Measurements from ENCODE around the gene TMIGD1. TPM values are rescaled to one million over a fixed set of nuclear protein-coding genes. Genes with fewer than 3 reads are reported as not detected.

Gene TMIGD1
- total RNA-seq, 1 experiment from 2014 or later: not detected

GRCh38 chr17:30339086-30339485 lies 5.2 kb upstream of the TMIGD1 start:
- Histone ChIP-seq H4K8ac (replicated peaks; ENCODE audit: insufficient read length, low read depth, low read length) (no peak overlapping the region), H3K79me1 (ENCODE audit: insufficient read depth, low read depth, low read length, poor library complexity, severe bottlenecking) (no peaks in the 10 kb centered on the region), H2BK15ac (ENCODE audit: low read depth, low read length) (no peak overlapping the region), H2BK5ac (ENCODE audit: insufficient read length, low read length) (no peak overlapping the region), H2BK120ac (ENCODE audit: low read depth, low read length, poor library complexity, severe bottlenecking) (no peak overlapping the region), H3K23me2 (ENCODE audit: insufficient read length, low read depth, low read length, poor library complexity, severe bottlenecking) (no peaks in the 10 kb centered on the region), H3K9me3 (ENCODE audit: control insufficient read depth, low read depth, low read length) (no peaks in the 10 kb centered on the region), H3K23ac (ENCODE audit: insufficient read length, low read depth, low read length) (no peak overlapping the region), H3K18ac (ENCODE audit: insufficient read length, low read depth, low read length) (no peak overlapping the region), H3K27ac (ENCODE audit: insufficient read length, low read depth, low read length) (no peak overlapping the region), H2BK20ac (ENCODE audit: low read depth, low read length, poor library complexity, severe bottlenecking) (no peak overlapping the region), H2BK12ac (ENCODE audit: insufficient read length, low read depth, low read length) (no peak overlapping the region), H3K4ac (ENCODE audit: low read depth, low read length) (no peak overlapping the region), H2AK5ac (ENCODE audit: insufficient read length, low read length) (no peak overlapping the region), H3K9ac (ENCODE audit: extremely low read depth, insufficient read length, low read length) (no peak overlapping the region), H3K14ac (ENCODE audit: insufficient read depth, low read length) (no peak overlapping the region), H4K91ac (ENCODE audit: insufficient read length, low read depth, low read length) (no peak overlapping the region), H4K5ac (ENCODE audit: insufficient read length, low read depth, low read length) (no peak overlapping the region), H3K56ac (ENCODE audit: insufficient read length, low read depth, low read length) (no peak overlapping the region), H3T11ph (ENCODE audit: low read length) (no peak overlapping the region), H3K4me1 (ENCODE audit: insufficient read depth, low read length) (peaks cover 3% of the 10 kb centered on the region; the same call in 1 of the 2 replicates), H4K20me1 (ENCODE audit: control insufficient read depth, insufficient read depth, insufficient read length) (no peaks in the 10 kb centered on the region), H3K79me2 (ENCODE audit: insufficient read depth, low read length) (no peaks in the 10 kb centered on the region), H3K27me3 (ENCODE audit: insufficient read depth, low read length) (no peaks in the 10 kb centered on the region; the same call in 1 of the 2 replicates), H3K4me2 (ENCODE audit: insufficient read depth, insufficient read length, low read length) (no peak overlapping the region), H2AFZ (ENCODE audit: low read length) (no peak overlapping the region)
- no peak for TF ChIP-seq CTCF (conservative IDR thresholded peaks at IDR 0.05)
- DNase-seq: no peak
- H3K9me3 Mint-ChIP-seq: no peaks in the 10 kb centered on the region
- no peaks in the 10 kb centered on the region for H3K36me3 Mint-ChIP-seq (ENCODE audit: insufficient read depth in 1 of 3, low read depth in 3 of 3)
- H3K4me1 Mint-ChIP-seq: peaks cover 13 to 14% of the 10 kb centered on the region in 2 experiments
- H3K4me3 Mint-ChIP-seq: no peak overlapping the region
- no CpG with 5 or more reads among the region's 2 CpGs for WGBS (ENCODE audit: extremely low coverage, insufficient read length, low lambda C conversion rate)
- H3K27me3 Mint-ChIP-seq (ENCODE audit: low read depth): peaks cover 13% of the 10 kb centered on the region
- H3K27ac Mint-ChIP-seq: no peak overlapping the region
